GM19328 (cell line): ENCODE results near the gene DGKI.

ENCODE experiments used
- ATAC-seq: cut with Tn5 transposase; IDR thresholded peaks from one replicate; pipeline ENCODE4 v1.9.1; 2021; ENCODE audit warnings: mild to moderate bottlenecking, moderate library complexity; ENCODE audit not compliant: unreplicated experiment

Gene DGKI

DNA sequence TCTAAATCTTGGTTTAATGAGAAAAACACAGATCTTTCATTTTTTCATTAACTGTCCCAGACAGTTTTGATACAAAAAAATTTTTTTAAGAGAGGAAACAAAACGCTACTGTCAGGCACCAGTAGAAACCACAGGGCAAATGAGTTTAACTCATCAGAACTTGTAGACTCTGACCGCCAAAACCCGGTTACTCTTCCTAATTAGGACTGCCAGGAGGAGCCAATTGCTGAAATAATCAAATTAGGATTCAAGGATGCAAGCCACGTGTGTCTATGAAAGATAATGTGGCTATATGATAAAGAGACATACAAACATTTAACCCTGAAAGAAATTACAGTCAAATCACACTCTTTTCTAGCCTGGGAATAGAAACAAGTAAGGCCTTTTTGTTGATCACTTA is 154.4 kb downstream of the DGKI start:
- no peak for ATAC-seq

GRCh38 chr7:137691566-137691965 is 155.2 kb downstream of the DGKI start:
- no peak for ATAC-seq

DNA sequence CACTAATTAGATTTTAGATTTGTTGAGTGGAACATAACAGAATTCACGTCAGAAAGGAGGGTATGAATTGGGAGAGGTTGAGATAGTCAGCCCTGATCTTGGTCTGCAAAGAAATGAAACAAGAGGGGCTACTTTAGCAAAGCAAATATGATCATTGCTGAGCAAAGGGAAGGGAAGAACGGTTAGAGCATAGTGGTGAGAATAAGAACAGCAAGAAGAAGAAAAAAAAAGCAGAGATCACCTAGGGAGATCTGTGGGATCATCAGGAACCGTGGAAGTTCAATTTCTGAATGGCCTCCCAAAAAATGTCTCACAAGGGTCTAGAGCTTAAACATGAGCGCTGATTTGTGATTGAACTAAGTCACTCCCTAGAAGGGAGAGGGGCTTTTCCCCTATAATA is 156.1 kb downstream of the DGKI start:
- ATAC-seq, result no peak

GRCh38 chr7:137689761-137690160 is 157.0 kb downstream of the DGKI start:
- ATAC-seq, result no peak

DNA sequence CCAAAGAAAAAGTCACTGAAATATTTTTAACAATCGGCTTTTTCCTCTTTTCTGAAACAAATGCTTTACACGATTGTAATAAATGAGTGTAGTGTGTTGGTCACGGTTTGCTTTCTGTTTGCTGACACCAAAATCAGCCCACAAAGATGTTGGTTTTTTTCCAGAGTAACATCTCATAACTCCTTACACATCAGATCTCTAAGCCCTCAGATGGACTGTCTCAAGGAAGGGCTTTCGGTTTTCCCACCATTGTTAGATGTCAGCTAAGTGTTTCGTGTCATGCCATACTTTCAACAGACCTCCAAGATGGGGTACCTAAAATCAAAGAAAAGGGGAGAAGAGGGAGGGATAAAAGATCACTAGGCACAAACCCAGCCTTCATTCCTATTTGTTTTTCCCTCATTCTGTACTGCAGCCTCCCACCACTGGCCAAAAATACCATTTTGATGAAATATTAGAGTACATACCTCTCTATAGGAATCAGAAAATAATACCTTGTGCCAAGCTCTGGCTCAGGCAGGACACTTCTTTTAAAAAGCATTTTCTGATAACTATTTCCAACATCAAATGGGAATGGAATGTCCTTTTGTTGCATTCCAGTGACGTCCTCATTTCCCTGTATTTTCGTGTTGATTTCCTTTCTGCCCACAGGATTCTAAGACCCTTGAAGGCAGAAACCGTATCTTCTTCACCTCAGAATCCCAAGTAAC is 159.1 kb downstream of the DGKI start:
- no peak for ATAC-seq

GRCh38 chr7:137685433-137686164 is 161.2 kb downstream of the DGKI start:
- ATAC-seq, result no peak

DNA sequence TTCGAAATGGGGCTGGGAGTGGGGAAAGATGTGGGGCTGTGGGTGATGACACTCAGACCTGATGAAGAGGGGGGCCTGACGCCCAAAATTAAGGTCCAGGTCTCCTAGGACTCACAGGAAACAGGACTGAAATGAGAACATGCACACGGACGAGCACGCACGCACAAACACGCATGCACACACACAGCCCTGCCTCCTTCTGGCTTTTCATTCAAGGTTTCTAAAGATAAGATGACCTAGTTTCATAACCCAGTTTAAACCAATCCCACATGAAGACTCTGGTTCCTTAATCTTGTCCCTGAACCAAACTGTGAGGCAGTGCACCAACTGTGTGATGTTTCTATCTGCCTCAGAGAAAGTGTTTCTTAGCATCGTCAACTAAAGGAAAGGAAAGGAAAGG is 162.0 kb downstream of the DGKI start:
- ATAC-seq, result no peak

- no peak for ATAC-seq
Measured at GRCh38 chr7:137684316-137684715, 162.5 kb downstream of the DGKI start.

DNA sequence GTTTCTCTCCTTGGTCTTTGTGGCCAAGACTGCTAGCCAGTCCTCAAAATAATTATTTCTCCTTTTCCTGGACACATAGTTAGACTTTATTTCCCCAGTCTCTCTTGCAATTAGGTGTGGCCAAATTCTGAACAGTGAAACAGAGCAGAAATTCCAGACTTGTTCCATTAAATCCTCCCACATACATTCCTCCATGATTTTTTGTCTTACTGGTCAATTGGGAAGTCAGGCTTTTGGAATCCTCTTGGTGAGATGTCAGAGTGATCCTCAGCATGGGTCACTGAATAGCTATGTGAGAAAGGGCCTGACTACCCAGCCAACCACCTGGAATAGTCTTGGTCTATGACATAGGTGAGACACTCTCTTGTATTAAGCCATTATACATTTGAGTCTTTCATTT is 164.2 kb downstream of the DGKI start:
- no peak for ATAC-seq

- no peak for ATAC-seq
Measured at GRCh38 chr7:137681657-137682562, 164.9 kb downstream of the DGKI start.

- ATAC-seq, result no peak
Measured at GRCh38 chr7:137674551-137675409, 172.0 kb downstream of the DGKI start.

GRCh38 chr7:137674048-137674447 is 172.7 kb downstream of the DGKI start:
- no peak for ATAC-seq

DNA sequence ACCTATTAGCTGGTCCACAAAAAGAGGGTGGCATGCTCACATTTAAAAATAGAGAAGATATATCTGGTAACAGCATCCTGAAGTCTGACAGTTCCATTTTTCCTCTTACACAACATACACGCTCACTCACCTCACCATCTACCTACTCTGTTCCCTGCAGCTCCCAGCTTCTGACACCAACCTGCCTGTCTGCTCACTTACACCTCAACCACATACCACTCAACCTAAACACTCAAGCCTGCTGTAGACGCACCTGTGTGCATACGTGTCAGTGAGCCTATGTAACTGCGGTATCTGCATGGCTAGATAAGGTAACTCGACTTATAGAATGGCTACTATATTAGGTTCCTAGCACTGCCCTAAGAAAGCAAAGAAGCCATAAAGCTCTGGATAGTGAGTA is 174.9 kb downstream of the DGKI start:
- ATAC-seq, result no peak

DNA sequence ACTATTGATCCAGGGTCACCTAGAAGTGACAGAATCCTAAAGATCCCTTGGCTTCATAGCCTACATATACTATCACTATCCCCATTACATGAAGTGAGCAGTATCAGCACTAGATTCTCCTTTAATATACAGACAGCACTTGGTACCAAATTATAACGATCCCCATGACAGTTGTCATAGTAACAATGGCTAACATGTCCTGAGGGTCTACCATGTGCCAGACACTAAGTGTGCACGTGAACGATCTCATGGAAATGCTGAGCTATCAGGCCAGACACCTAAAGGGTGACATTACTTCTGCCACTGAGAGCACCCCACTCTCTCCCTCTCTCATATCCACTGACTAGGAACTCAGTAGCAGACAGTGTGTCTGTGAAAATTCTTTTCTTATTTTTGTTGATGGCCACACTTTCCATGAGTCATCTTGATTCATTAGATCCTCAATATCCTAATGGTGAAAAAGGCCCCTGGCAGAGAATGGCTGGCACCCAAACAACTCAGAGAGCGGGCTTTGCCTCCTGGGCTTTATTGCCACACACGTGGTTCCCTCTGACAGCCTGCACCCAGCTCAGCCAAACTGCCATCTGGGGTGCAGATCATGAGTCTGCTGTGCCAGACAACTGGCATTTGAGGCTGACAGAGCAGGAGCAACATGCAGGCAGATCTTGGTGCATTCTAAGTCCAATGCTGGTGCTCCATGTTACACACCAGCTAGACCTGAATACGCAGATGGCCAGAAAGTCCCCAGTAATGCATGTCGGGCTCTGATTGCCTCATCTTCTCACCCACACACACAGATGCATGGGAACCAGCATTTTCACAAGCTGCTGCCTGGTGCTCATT is 176.3 kb downstream of the DGKI start:
- no peak for ATAC-seq

- no peak for ATAC-seq
Measured at GRCh38 chr7:137669706-137670105, 177.1 kb downstream of the DGKI start.

DNA sequence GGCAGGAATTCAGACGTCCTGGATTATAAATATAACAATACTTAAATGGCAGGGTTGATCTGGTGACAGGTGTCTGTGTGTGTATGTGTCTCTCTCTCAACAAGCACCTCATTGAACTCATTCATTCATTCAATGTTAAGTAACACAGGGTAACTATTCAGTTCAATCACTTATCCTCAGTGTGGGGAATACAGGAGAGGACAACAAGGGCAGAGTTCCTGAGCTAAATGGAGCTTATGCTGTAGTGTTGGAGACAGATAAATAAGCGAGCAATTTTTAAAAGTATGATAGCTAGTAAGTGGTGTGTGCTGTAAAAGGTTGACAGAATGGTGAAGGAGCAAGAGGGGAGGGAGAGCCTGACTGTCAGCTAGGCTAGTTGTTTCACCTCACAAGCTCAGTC is 178.4 kb downstream of the DGKI start:
- no peak for ATAC-seq

- no peak for ATAC-seq
Measured at GRCh38 chr7:137667633-137668387, 179.0 kb downstream of the DGKI start.

GRCh38 chr7:137664846-137665245 is 181.9 kb downstream of the DGKI start:
- ATAC-seq, result no peak

DNA sequence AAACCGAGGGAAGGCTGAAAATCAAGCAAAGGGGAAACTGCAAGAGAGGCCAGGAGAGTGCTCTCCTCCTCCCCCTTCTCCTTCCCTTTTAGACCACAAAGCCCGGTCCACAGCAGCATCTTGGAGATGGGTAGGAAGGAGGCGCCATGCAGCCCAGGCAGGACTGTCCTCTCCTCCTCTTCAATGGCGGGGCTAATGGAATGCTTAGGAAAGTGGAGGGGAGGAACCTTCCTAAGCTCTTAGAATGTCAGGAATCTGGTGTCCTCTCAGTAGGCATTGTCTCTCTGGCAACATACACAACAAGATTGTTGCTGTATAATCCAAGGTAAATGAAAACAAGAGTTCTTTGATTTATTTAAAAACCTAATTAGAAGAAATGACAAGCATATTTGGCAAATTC is 185.1 kb downstream of the DGKI start:
- no peak for ATAC-seq
